ENCODE results near the gene RAB3GAP2.
A peak's percentile ranks its signal among the peaks of the same experiment; 100 is the strongest.
"Not testable (repeated sequence)": the region's sequence is repeated elsewhere in the genome, so short reads cannot be mapped to it uniquely, and the experiment has no call there.

Gene RAB3GAP2

GRCh38 chr1:220236278-220236677 lies 36.0 kb downstream of the RAB3GAP2 start:
- DNase-seq (ENCODE audit: low spot score), result not testable (repeated sequence)

GRCh38 chr1:220235462-220235861 lies 36.8 kb downstream of the RAB3GAP2 start:
- DNase-seq (ENCODE audit: low spot score), result no peak

GRCh38 chr1:220233927-220234326 lies 38.3 kb downstream of the RAB3GAP2 start:
- no peak for DNase-seq (ENCODE audit: low spot score)

DNA sequence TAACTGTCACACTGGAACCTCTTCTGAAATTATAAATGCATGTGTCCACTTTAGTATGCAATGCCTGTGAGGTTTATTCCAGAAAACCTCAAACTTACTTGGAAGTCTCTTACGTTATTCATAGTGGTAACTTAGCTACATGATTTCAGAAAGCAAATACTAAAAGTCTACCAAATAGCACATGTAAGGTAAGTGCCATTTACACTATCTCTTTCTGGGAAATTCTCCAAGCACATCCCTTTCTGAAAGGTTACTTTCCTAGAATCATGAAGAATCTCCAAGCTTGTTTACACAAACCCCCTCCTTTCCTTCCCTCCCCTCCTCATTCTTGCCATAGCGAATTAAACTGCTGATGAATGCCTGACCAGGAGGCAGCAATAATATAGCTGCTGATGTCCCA lies 42.5 kb downstream of the RAB3GAP2 start:
- no peak for DNase-seq (ENCODE audit: low spot score)

DNA sequence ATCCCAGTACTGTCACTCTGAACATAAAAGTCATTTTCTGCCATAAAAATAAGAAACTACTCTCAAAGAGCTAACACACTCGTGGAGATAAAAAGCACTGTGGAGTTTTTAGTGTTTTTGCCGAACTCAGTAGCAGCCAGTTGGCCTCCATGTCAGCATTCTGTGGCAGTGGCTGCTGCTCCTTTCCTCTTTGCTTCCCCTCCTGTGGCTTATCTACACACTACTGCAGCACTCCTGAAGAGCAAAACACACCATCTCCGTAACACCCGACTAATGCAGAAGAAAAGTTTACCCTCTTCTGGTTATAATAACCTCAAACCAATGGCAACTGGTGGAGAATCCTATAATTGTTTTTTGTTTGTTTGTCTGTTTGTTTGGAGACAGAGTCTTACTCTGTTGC lies 44.9 kb downstream of the RAB3GAP2 start:
- DNase-seq (ENCODE audit: low spot score), result no peak

GRCh38 chr1:220226752-220227151 lies 45.5 kb downstream of the RAB3GAP2 start:
- no peak for DNase-seq (ENCODE audit: low spot score)

- DNase-seq (ENCODE audit: low spot score), result no peak
Measured at GRCh38 chr1:220225957-220226356, 46.3 kb downstream of the RAB3GAP2 start.

- DNase-seq (ENCODE audit: low spot score), result no peak
Measured at GRCh38 chr1:220224611-220225124, 47.6 kb downstream of the RAB3GAP2 start.

DNA sequence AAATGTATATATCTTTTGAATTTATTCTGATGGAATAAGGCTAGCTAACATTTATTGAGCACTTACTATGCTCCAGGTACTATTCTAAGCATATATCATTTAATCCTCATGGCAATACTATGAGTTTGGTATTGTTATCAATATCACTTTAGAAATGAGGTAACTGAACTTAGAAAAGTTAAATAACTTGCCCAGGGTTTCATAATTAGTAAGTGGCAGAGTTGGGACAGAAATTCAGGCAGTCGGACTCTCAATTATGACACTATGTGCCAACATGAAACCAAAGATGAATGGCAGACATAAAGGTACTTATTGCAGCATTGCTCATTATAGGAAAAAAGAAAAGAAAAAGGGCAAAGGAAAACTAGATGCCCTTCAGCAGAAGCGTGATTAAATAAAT lies 48.2 kb downstream of the RAB3GAP2 start:
- no peak for DNase-seq (ENCODE audit: low spot score)

- no peak for DNase-seq (ENCODE audit: low spot score)
Measured at GRCh38 chr1:220222939-220223338, 49.3 kb downstream of the RAB3GAP2 start.

GRCh38 chr1:220221670-220222069 lies 50.6 kb downstream of the RAB3GAP2 start:
- DNase-seq (ENCODE audit: low spot score), result no peak

DNA sequence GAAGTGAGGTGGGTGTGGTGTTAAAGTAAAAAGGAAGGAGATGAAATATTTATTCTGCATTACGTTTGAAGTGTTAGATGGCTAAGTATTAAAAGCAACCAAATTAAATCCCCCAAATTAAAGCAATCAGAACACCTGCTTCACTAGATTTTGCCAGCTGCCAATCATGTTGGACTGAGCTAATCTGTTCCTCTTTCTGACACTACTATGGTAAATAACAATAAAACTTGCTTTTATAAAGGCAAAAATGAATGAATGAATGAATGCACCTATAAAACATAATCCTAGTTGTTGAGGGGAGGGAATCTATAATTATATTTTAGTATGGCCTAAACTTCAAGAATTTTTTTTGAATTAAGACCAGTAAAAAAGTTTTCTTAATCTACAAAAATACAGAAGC lies 51.0 kb downstream of the RAB3GAP2 start:
- no peak for DNase-seq (ENCODE audit: low spot score)

DNA sequence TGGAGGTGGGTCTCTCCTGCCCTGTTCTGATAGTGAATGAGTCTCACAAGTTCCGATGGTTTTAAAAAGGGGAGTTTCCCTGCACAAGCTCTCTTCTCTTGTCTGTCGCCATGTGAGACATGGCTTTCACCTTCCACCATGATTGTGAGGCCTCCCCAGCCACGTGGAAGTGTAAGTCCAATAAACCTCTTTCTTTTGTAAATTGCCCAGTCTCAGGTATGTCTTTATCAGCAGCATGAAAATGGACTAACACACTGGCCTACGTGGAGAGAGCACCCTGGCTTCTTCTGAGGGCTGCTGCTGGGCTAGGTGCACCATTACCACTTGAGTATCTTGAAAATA lies 51.6 kb downstream of the RAB3GAP2 start:
- not testable (repeated sequence) for DNase-seq (ENCODE audit: low spot score)

- no peak for DNase-seq (ENCODE audit: low spot score)
Measured at GRCh38 chr1:220219865-220220698, 52.2 kb downstream of the RAB3GAP2 start.

GRCh38 chr1:220219136-220219442 lies 53.2 kb downstream of the RAB3GAP2 start:
- no peak for DNase-seq (ENCODE audit: low spot score)

DNA sequence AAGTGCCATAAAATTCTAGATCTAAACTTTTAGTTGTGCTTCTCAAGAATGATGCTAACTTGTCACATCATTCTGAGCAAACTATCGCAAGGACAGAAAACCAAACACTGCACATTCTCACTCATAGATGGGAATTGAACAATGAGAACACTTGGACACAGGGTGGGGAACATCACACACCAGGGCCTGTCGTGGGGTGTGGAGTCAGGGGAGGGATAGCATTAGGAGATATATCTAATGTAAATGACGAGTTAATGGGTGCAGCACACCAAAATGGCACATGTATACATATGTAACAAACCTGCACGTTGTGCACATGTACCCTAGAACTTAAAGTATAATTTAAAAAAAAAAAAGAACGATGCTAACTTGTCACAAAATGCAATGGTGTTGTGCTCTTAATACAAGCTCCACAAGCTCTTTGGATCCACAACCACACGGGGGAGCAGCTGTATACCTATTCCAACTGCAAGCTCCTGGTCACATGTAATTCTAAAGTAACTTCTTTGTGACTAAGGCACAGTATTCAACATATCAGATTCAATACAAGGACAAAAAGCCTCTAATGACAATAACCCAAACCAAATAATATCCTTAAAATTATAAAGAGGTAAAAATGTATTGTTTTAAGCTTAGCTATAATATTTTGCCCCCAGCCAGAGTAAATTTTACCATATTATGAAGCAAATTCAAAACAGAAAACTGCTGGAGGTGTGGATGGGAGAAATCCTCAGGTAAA lies 53.7 kb downstream of the RAB3GAP2 start:
- DNase-seq (ENCODE audit: low spot score), result peak; percentile 80

GRCh38 chr1:220217383-220217988 lies 54.8 kb downstream of the RAB3GAP2 start:
- DNase-seq (ENCODE audit: low spot score), result peak; percentile 28

DNA sequence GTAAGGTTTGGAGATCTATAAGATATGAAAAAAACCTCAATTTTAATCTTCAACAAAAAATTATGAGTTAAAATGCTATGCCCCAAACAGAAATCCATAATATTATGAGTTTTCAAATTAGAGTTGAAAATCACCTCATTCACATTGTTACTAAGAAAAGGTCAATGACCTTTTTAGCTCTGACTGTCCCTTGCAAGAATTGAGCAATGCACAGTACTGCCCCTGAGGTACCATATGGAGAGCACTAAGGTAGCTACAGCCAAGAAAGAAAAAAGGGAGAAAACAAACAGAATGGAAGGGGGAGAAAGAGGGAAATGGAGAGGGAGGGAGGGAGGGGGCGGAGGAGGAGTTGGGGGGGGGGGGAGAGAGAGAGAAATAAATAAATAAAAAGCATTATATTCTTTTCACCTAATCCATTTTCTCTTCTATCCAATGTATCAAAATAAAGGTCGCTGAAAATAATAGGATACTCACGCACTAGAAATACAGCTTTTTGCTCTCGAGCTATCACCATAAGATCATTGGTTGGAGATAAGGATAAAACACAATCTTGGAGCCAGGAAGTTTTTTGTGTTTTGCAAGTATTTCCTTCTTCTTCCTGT lies 58.8 kb downstream of the RAB3GAP2 start:
- DNase-seq (ENCODE audit: low spot score), result no peak

DNA sequence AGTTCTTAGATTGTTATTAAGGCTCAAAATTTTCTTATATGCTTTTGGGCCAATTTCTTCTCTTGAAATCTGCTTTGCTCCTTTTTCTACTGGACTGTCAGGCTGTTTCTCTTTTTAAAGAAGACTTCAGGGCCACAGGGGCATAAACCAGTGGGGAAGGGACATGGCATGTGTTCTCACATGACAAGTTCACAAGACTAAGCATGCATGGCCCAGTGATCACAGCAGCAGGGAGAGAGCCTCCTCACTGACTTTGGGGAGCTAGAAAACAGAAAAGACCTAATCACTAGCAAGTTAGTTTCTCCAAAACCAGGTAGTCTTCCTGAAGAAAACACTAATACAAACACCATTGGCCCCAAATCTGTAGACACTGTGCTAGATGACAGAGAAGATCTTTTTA lies 64.8 kb downstream of the RAB3GAP2 start:
- no peak for DNase-seq (ENCODE audit: low spot score)

DNA sequence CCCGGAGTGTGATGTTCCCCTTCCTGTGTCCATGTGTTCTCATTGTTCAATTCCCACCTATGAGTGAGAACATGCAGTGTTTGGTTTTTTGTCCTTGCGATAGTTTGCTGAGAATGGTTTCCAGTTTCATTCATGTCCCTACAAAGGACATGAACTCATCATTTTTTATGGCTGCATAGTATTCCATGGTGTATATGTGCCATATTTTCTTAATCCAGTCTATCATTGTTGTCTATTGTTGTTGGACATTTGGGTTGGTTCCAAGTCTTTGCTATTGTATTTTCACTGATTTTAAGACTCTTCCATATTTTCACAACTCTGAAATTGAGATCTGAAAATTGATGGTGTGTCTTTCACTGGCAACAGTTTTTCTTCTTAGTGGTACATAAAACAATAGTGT lies 67.5 kb downstream of the RAB3GAP2 start:
- DNase-seq (ENCODE audit: low spot score), result not testable (repeated sequence)

DNA sequence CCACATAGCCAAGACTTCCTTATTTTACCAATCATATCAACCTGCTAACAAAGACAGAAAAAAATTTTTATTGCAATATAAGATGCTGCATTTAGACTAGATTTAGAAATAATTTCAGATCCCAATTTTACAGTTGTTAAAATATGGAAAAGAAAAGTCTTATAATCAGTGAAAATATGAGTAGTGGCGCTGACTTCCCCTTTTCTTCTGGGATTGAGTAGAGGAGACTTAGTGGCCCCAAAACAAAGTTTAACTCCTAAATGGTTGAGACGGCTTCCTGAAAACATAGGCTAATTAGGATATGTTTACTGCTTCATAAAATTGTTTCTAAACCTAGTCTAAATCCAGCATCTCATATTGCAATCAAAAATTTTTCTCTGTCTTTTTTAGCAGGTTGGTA lies 68.4 kb downstream of the RAB3GAP2 start:
- DNase-seq (ENCODE audit: low spot score), result no peak

GRCh38 chr1:220198186-220199005 lies 73.9 kb downstream of the RAB3GAP2 start:
- DNase-seq (ENCODE audit: low spot score), result no peak

Measured in COLO829 (cell line).